PC-9 (cell line): Measurements from ENCODE around the gene PUM2. TPM values are rescaled to one million over a fixed set of nuclear protein-coding genes. Genes with fewer than 3 reads are reported as not detected.
"Not testable (repeated sequence)": the region's sequence is repeated elsewhere in the genome, so short reads cannot be mapped to it uniquely, and the experiment has no call there.

Experiments
- BruUV-seq: library from RNA; stranded (reverse); fragments of 400-500 nt; replicated peaks from 2 replicates; lab custom pipeline; 2021; lab: Mats Ljungman, UMichigan
- CTCF ChIA-PET: fragments of 300-600 bp; sonication (Branson Sonifier 250); formaldehyde crosslinking; loops from one replicate; lab custom pipeline; 2022; ENCODE audit warnings: antibody characterized with exemption; lab: Charles Lee
- POLR2A ChIA-PET: fragments of 300-600 bp; sonication (Branson Sonifier 250); formaldehyde crosslinking; loops from one replicate; lab custom pipeline; 2022; ENCODE audit warnings: antibody characterized with exemption; ENCODE audit not compliant: unreplicated experiment; lab: Charles Lee
- DNase-seq, 2 experiments: peaks; one replicate each; pipeline versions ENCODE4 v3.0.0 to v3.0.0-alpha.2; 2015 to 2022; ENCODE audit warnings: mixed read lengths in 1 of 2
- H2AFZ ChIP-seq: fragments of 200-600 bp; sonication (generic); 2 replicates; pipeline ENCODE4 v1.8.1; 2017; ENCODE audit warnings: antibody characterized with exemption
- H3F3A ChIP-seq: fragments of 200-600 bp; sonication (generic); 2 replicates; pipeline ENCODE4 v1.8.1; 2017; ENCODE audit warnings: antibody characterized with exemption, mild to moderate bottlenecking, low read depth; ENCODE audit not compliant: insufficient read depth
- H3K27ac ChIP-seq: fragments of 200-600 bp; sonication (generic); 2 replicates; pipeline ENCODE4 v1.6.1; 2016; ENCODE audit warnings: mixed run types
- H3K27me3 ChIP-seq: fragments of 200-600 bp; sonication (generic); 2 replicates; pipeline ENCODE4 v1.6.1; 2016; ENCODE audit warnings: low read depth, mixed run types; ENCODE audit not compliant: insufficient read depth
- H3K36me3 ChIP-seq: fragments of 200-600 bp; sonication (generic); 2 replicates; pipeline ENCODE4 v1.6.1; 2016; ENCODE audit warnings: low read depth, mixed run types
- H3K4me1 ChIP-seq: fragments of 200-600 bp; sonication (generic); replicated peaks from 2 replicates; pipeline ENCODE4 v1.6.1; 2016; ENCODE audit warnings: mixed run types; ENCODE audit not compliant: insufficient read depth
- H3K4me2 ChIP-seq: fragments of 200-600 bp; sonication (generic); 2 replicates; pipeline ENCODE4 v1.6.1; 2017; ENCODE audit warnings: mixed run types
- H3K4me3 ChIP-seq: fragments of 200-600 bp; sonication (generic); 2 replicates; pipeline ENCODE4 v1.6.1; 2016; ENCODE audit warnings: mixed run types
- H3K79me2 ChIP-seq: fragments of 200-600 bp; sonication (generic); 2 replicates; pipeline ENCODE4 v1.6.1; 2017; ENCODE audit warnings: low read depth, mixed run types
- H3K9me2 ChIP-seq: fragments of 200-600 bp; sonication (generic); 2 replicates; pipeline ENCODE4 v1.8.1; 2017; ENCODE audit warnings: mild to moderate bottlenecking; ENCODE audit not compliant: insufficient read depth
- H3K9me3 ChIP-seq: fragments of 200-600 bp; sonication (generic); 2 replicates; pipeline ENCODE4 v1.8.1; 2016; ENCODE audit warnings: low read depth; ENCODE audit not compliant: insufficient read depth
- H4K20me1 ChIP-seq: fragments of 200-600 bp; sonication (generic); 2 replicates; pipeline ENCODE4 v1.8.1; 2017; ENCODE audit not compliant: insufficient read depth
- EZH2 ChIP-seq: fragments of 200-600 bp; sonication (generic); IDR thresholded peaks from 2 replicates; pipeline ENCODE4 v1.8.0; 2017; ENCODE audit warnings: antibody characterized with exemption, low read depth
- intact Hi-C: fragments of 100-400 bp; cut with micrococcal nuclease; formaldehyde crosslinking; loops from one replicate; pipeline ENCODE4 v1.10.0; 2022; ENCODE audit not compliant: unreplicated experiment
- total RNA-seq: library from RNA; stranded (reverse); gene quantifications from 2 replicates; pipeline ENCODE4 v1.2.3, GENCODE V29; 2021
- TF ChIP-seq, protein P1 (sequence below): fragments of 200-600 bp; sonication (generic); conservative IDR thresholded peaks from 2 replicates; pipeline ENCODE4 v1.6.1; 2017; ENCODE audit warnings: mixed run types, antibody characterized with exemption, mild to moderate bottlenecking, moderate library complexity

Gene PUM2
- total RNA-seq, 1 experiment from 2014 or later, result 99.3 TPM

DNA sequence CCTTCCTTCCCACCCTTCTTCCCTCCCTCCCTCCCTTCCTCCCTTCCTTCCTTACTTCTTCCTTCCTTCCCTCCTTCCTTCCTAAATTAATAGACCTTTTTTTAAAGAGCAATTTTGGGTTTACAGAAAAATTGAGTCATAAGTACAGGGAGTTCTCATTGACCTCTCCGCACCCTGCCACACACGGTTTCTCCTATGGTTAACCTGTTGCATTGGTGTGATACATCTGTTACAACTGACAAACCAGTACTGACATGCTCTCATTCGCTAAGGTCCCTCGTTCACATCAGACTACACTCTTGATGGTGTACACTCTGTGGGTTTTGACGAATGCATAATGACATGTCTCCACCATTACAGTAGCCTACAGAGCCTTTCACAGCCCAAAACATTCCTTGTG, 114.1 kb downstream of the PUM2 start:
- no peaks in the 10 kb centered on the region for H3K27me3 ChIP-seq
- intact Hi-C loops, result loop anchor here (2.0 kb wide), 1 partner anchor 54 kb away; no protein-coding TSS in a partner anchor
- H3K36me3 ChIP-seq, result no peaks in the 10 kb centered on the region
- DNase-seq, result no peak
- H3K9me3 ChIP-seq, result no peaks in the 10 kb centered on the region
- POLR2A ChIA-PET, result interaction anchor here (0.5 to 0.6 kb wide), 3 partner anchors 11 to 273 kb away, joined by 3 to 4 read pairs (median 3); no protein-coding TSS in a partner anchor
- peak overlapping the region; percentile 23; the same call in 1 of the 2 replicates for H3K4me2 ChIP-seq
- no peaks in the 10 kb centered on the region for H3K79me2 ChIP-seq
- H3K27ac ChIP-seq, result peak overlapping the region; percentile 99; the same call in 1 of the 2 replicates
- no peaks in the 10 kb centered on the region for H4K20me1 ChIP-seq
- TF ChIP-seq EZH2, result no peak
- TF ChIP-seq, protein P1, sequence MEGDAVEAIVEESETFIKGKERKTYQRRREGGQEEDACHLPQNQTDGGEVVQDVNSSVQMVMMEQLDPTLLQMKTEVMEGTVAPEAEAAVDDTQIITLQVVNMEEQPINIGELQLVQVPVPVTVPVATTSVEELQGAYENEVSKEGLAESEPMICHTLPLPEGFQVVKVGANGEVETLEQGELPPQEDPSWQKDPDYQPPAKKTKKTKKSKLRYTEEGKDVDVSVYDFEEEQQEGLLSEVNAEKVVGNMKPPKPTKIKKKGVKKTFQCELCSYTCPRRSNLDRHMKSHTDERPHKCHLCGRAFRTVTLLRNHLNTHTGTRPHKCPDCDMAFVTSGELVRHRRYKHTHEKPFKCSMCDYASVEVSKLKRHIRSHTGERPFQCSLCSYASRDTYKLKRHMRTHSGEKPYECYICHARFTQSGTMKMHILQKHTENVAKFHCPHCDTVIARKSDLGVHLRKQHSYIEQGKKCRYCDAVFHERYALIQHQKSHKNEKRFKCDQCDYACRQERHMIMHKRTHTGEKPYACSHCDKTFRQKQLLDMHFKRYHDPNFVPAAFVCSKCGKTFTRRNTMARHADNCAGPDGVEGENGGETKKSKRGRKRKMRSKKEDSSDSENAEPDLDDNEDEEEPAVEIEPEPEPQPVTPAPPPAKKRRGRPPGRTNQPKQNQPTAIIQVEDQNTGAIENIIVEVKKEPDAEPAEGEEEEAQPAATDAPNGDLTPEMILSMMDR, result no peak
- no peak overlapping the region for H2AFZ ChIP-seq
- H3K4me1 ChIP-seq, result peaks cover 50% of the 10 kb centered on the region
- no TSS peak for BruUV-seq
- H3F3A ChIP-seq, result peaks cover 49% of the 10 kb centered on the region
- H3K9me2 ChIP-seq, result no peaks in the 10 kb centered on the region
- no peak overlapping the region for H3K4me3 ChIP-seq
- CTCF ChIA-PET, result interaction anchor here (0.6 kb wide), 1 partner anchor 54 kb away, joined by 3 read pairs; no protein-coding TSS in a partner anchor

DNA sequence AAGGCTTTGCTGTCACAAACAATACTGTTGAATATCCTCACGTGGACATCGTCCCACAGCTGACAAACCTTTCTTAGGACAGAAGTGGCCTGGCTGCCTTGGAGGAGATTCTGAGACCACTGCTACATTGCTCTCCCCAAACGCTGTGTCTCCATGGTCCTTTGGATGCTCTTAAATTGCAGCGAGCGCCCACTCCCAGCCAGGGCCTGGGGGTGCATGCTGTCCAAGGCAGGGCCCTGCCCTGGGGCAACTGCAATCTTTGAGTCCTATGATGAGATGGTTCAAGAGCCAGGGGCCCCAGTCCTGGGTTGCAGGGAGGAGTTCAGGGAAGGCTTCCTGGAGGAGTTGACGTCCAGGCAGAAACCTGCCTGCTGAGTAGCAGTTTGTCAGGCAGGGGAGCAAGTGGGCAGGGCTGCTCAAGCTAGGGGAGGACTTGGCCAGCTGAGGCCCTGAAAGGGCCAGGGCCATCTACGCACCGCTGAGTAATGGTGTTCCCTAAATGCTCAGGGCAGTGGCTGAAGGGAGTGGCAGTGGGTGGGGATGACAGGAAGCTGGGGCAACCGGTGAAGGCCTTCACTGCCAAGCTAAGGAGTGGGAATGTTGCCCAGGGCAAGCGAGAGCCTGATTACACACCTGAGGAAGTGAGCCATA, 114.9 kb downstream of the PUM2 start:
- no TSS peak for BruUV-seq
- H3K27me3 ChIP-seq, result no peaks in the 10 kb centered on the region
- H3K4me2 ChIP-seq, result peak overlapping the region; percentile 49
- peak; percentile 91 to 98 for DNase-seq
- no peak overlapping the region for H3K4me3 ChIP-seq
- H3K79me2 ChIP-seq, result no peaks in the 10 kb centered on the region
- H2AFZ ChIP-seq, result no peak overlapping the region
- no peaks in the 10 kb centered on the region for H3K36me3 ChIP-seq
- no peaks in the 10 kb centered on the region for H4K20me1 ChIP-seq
- intact Hi-C loops, result loop anchor here (2.0 kb wide), 1 partner anchor 55 kb away; no protein-coding TSS in a partner anchor
- H3K27ac ChIP-seq, result peak overlapping the region; percentile 99
- no peak for TF ChIP-seq EZH2
- TF ChIP-seq, protein P1, result no peak
- H3K9me3 ChIP-seq, result no peaks in the 10 kb centered on the region
- H3K9me2 ChIP-seq, result no peaks in the 10 kb centered on the region
- peaks cover 57% of the 10 kb centered on the region for H3K4me1 ChIP-seq
- H3F3A ChIP-seq, result peaks cover 56% of the 10 kb centered on the region
- ChIA-PET POLR2A (interaction anchor here (0.5 to 0.6 kb wide), 6 partner anchors 10 to 958 kb away, joined by 3 to 6 read pairs (median 4); no protein-coding TSS in a partner anchor), CTCF (interaction anchor here (0.6 kb wide), 4 partner anchors 10 to 130 kb away, joined by 3 to 10 read pairs (median 3); no protein-coding TSS in a partner anchor)

DNA sequence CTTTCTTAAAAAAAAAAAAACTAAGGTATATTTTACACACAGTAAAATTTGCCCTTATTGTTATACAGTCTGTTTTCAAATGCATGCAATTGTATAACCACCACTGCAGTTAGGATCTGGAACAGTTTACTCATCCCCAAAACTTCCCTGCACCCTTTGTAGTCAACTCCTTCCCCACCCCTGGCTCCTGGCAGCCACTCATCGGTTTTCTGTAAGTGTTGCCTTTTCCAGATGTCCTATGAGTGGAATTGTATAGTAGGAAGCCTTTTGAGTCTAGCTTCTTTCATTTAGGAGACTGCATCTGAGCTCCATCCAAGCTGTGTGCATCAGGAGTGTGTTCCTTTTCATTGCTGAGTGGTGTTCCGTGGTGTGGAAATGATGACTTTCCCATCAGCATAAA, 116.0 kb downstream of the PUM2 start:
- H3K9me2 ChIP-seq, CTCF ChIA-PET, H2AFZ ChIP-seq, BruUV-seq, H3K27me3 ChIP-seq, H3K4me3 ChIP-seq, POLR2A ChIA-PET, H3K36me3 ChIP-seq, H3K79me2 ChIP-seq, DNase-seq, H3K9me3 ChIP-seq, H3K4me2 ChIP-seq, H4K20me1 ChIP-seq: not testable (repeated sequence)
- Histone ChIP-seq H3K4me1 (peaks cover 66% of the 10 kb centered on the region), H3F3A (peaks cover 58% of the 10 kb centered on the region), H3K27ac (peak overlapping the region; percentile 99; the same call in 1 of the 2 replicates)
- intact Hi-C loops, result loop anchor here (5.0 kb wide), 2 partner anchors 182 to 447 kb away; partner anchors contain the start of gene LAPTM4A
